HL-60 (cell line): ENCODE data around the gene DNAJC18.

Source experiments
- GABPA ChIP-seq: IDR thresholded peaks from 2 replicates; pipeline ENCODE4 v1.6.1; 2012; ENCODE audit warnings: low read depth
- POLR2AphosphoS5 ChIP-seq: IDR thresholded peaks from 2 replicates; pipeline ENCODE4 v1.6.1; 2012; ENCODE audit warnings: low read depth
- SPI1 ChIP-seq: IDR thresholded peaks from 2 replicates; pipeline ENCODE4 v1.6.1; 2012; ENCODE audit warnings: low read depth, mild to moderate bottlenecking, borderline replicate concordance
- TF ChIP-seq, protein P1 (sequence below): IDR thresholded peaks from one replicate; pipeline ENCODE4 v1.5.1; 2011; ENCODE audit warnings: low read length, control low read depth, inconsistent platforms; ENCODE audit not compliant: insufficient read depth

DNA sequence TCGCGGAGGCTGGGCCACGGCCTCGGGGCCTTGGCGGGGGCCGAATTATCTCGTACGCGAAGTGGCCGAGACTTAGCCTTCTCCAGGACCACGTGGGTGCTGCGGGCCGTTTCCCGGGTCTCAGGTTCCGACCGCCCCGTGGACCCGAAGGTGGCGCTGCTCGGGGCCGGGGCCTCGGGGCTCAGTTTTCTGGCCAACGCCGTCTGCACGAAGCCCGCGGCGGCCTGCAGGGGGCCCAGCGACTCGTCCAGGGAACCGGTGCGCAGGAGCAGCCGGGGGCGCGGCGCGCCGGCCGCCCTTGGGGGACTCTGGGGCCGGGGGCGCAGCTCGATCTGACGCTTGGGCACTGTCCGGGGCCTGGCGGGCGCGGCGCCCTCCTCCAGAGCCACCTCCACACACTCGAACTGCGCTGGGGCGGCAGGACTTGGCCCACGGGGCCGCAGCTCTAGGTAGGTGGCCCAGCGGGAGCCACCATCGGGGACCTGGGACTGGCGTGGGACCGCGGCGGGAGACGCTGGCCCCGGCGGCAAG, 45.1 kb downstream of the DNAJC18 start:
- TF ChIP-seq POLR2AphosphoS5 (no peak), SPI1 (no peak), GABPA (no peak)
- TF ChIP-seq, protein P1, sequence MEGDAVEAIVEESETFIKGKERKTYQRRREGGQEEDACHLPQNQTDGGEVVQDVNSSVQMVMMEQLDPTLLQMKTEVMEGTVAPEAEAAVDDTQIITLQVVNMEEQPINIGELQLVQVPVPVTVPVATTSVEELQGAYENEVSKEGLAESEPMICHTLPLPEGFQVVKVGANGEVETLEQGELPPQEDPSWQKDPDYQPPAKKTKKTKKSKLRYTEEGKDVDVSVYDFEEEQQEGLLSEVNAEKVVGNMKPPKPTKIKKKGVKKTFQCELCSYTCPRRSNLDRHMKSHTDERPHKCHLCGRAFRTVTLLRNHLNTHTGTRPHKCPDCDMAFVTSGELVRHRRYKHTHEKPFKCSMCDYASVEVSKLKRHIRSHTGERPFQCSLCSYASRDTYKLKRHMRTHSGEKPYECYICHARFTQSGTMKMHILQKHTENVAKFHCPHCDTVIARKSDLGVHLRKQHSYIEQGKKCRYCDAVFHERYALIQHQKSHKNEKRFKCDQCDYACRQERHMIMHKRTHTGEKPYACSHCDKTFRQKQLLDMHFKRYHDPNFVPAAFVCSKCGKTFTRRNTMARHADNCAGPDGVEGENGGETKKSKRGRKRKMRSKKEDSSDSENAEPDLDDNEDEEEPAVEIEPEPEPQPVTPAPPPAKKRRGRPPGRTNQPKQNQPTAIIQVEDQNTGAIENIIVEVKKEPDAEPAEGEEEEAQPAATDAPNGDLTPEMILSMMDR, result no peak
